Epithelial cell of esophagus (primary cell): ENCODE results near the gene VPS18.

Source experiments
- DNase-seq: peaks from one replicate; pipeline ENCODE4 v3.0.0; 2010; ENCODE audit warnings: low read depth
- H3K4me3 ChIP-seq: 2 replicates; pipeline ENCODE4 v1.5.1; 2011; ENCODE audit warnings: mild to moderate bottlenecking, low read length, control low read depth
- CTCF ChIP-seq: IDR thresholded peaks from 2 replicates; pipeline ENCODE4 v1.5.1; 2011; ENCODE audit warnings: low read depth, mild to moderate bottlenecking, low read length, control low read depth, inconsistent platforms; ENCODE audit not compliant: insufficient read depth; ENCODE audit errors: missing control alignments

Gene VPS18

GRCh38 chr15:40932156-40932555 is 37.9 kb downstream of the VPS18 start:
- no peak for TF ChIP-seq CTCF
- no peak overlapping the region for H3K4me3 ChIP-seq
- no peak for DNase-seq

GRCh38 chr15:40932649-40933516 is 38.6 kb downstream of the VPS18 start:
- no peak overlapping the region for H3K4me3 ChIP-seq
- DNase-seq, result no peak
- TF ChIP-seq CTCF, result no peak

- TF ChIP-seq CTCF, result no peak
- DNase-seq, result no peak
- no peak overlapping the region for H3K4me3 ChIP-seq
Observed at GRCh38 chr15:40933517-40933902, 39.3 kb downstream of the VPS18 start.

- H3K4me3 ChIP-seq, result no peak overlapping the region
- DNase-seq, result no peak
- no peak for TF ChIP-seq CTCF
Observed at GRCh38 chr15:40934457-40934856, 40.2 kb downstream of the VPS18 start.

GRCh38 chr15:40936234-40936708 is 42.0 kb downstream of the VPS18 start:
- no peak for DNase-seq

GRCh38 chr15:40936709-40937666 is 42.7 kb downstream of the VPS18 start:
- no peak overlapping the region for H3K4me3 ChIP-seq
- no peak for TF ChIP-seq CTCF
- DNase-seq, result peak; percentile 37

More at GRCh38 chr15:40936234-40936708, 42.0 kb downstream of the VPS18 start:
- TF ChIP-seq CTCF, result no peak
- H3K4me3 ChIP-seq, result no peak overlapping the region
